WTC11 (cell line): ENCODE measurements around the gene ZP2. TPM values are rescaled to one million over a fixed set of nuclear protein-coding genes. Genes with fewer than 3 reads are reported as not detected.

Source experiments
- ATAC-seq: fragments of 200-7000 bp; cut with Tn5 transposase; 2 replicates; pipeline ENCODE4 v1.10.0; 2021; ENCODE audit warnings: mild to moderate bottlenecking, moderate library complexity
- CTCF ChIA-PET: fragments of 300-600 bp; sonication (Branson Sonifier 250); formaldehyde crosslinking; loops from one replicate; lab custom pipeline; 2021; ENCODE audit warnings: antibody characterized with exemption; lab: Charles Lee
- POLR2A ChIA-PET: fragments of 350-600 bp; sonication (Branson Sonifier 250); formaldehyde crosslinking; loops from one replicate; lab custom pipeline; 2021; ENCODE audit warnings: antibody characterized with exemption; lab: Charles Lee
- DNase-seq: peaks from one replicate; pipeline ENCODE4 v3.0.0; 2021; ENCODE audit warnings: low spot score
- H3K27ac Mint-ChIP-seq: 2 replicates; pipeline ENCODE4 v1.8.0; 2021; ENCODE audit warnings: mixed read lengths
- H3K27me3 Mint-ChIP-seq: 2 replicates; pipeline ENCODE4 v1.8.0; 2021; ENCODE audit warnings: low read depth, mild to moderate bottlenecking, moderate library complexity, mixed read lengths
- H3K36me3 Mint-ChIP-seq: 2 replicates; pipeline ENCODE4 v1.8.0; 2021; ENCODE audit warnings: mixed read lengths
- H3K4me1 Mint-ChIP-seq: 2 replicates; pipeline ENCODE4 v1.8.0; 2022; ENCODE audit warnings: mixed read lengths
- H3K4me3 Mint-ChIP-seq: 2 replicates; pipeline ENCODE4 v1.8.0; 2021; ENCODE audit warnings: mild to moderate bottlenecking, moderate library complexity, mixed read lengths
- H3K9me3 Mint-ChIP-seq: 2 replicates; pipeline ENCODE4 v1.8.0; 2021; ENCODE audit warnings: mixed read lengths
- AFF4 ChIP-seq: sonication (generic); formaldehyde crosslinking; IDR thresholded peaks from 2 replicates; pipeline ENCODE4 v1.8.1; 2023; ENCODE audit warnings: mild to moderate bottlenecking, missing genetic modification reagents, borderline replicate concordance
- ATF1 ChIP-seq: sonication (generic); formaldehyde crosslinking; IDR thresholded peaks from 2 replicates; pipeline ENCODE4 v1.8.1; 2023; ENCODE audit warnings: mild to moderate bottlenecking, moderate library complexity, missing genetic modification reagents
- E2F4 ChIP-seq: sonication (generic); formaldehyde crosslinking; IDR thresholded peaks from 2 replicates; pipeline ENCODE4 v1.8.1; 2022; ENCODE audit warnings: low read depth, mild to moderate bottlenecking, moderate library complexity, missing genetic modification reagents, borderline replicate concordance
- ELF4 ChIP-seq: sonication (generic); formaldehyde crosslinking; IDR thresholded peaks from 2 replicates; pipeline ENCODE4 v1.8.1; 2022; ENCODE audit warnings: low read depth, mild to moderate bottlenecking, moderate library complexity, missing genetic modification reagents
- GABPB1 ChIP-seq: sonication (generic); formaldehyde crosslinking; IDR thresholded peaks from 2 replicates; pipeline ENCODE4 v1.8.1; 2023; ENCODE audit warnings: mild to moderate bottlenecking, missing genetic modification reagents
- GRHL2 ChIP-seq: fragments of 250-450 bp; sonication (Bioruptor Pico); IDR thresholded peaks from 2 replicates; pipeline ENCODE4 v1.8.0; 2022; ENCODE audit warnings: mild to moderate bottlenecking, moderate library complexity; ENCODE audit not compliant: insufficient replicate concordance, severe bottlenecking
- GTF2I ChIP-seq: fragments of 250-450 bp; sonication (Bioruptor Pico); conservative IDR thresholded peaks from 2 replicates; pipeline ENCODE4 v1.4.0; 2021; ENCODE audit warnings: mild to moderate bottlenecking
- HMGA2 ChIP-seq: fragments of 250-450 bp; sonication (Bioruptor Pico); IDR thresholded peaks from 2 replicates; pipeline ENCODE4 v1.4.0; 2021; ENCODE audit warnings: mild to moderate bottlenecking, moderate library complexity
- IRF1 ChIP-seq: sonication (generic); formaldehyde crosslinking; IDR thresholded peaks from 2 replicates; pipeline ENCODE4 v1.8.0; 2023; ENCODE audit warnings: missing genetic modification reagents
- JAZF1 ChIP-seq: fragments of 250-450 bp; sonication (Bioruptor Pico); IDR thresholded peaks from 2 replicates; pipeline ENCODE4 v1.9.0; 2021; ENCODE audit warnings: moderate library complexity, mild to moderate bottlenecking, inconsistent platforms
- NFE2L1 ChIP-seq: sonication (generic); formaldehyde crosslinking; IDR thresholded peaks from 2 replicates; pipeline ENCODE4 v1.8.1; 2023; ENCODE audit warnings: missing genetic modification reagents
- TEAD1 ChIP-seq: sonication (generic); formaldehyde crosslinking; IDR thresholded peaks from 2 replicates; pipeline ENCODE4 v1.8.0; 2022; ENCODE audit warnings: mild to moderate bottlenecking, missing genetic modification reagents
- ZBTB43 ChIP-seq: sonication (generic); formaldehyde crosslinking; IDR thresholded peaks from 2 replicates; pipeline ENCODE4 v1.8.1; 2023; ENCODE audit warnings: mild to moderate bottlenecking, missing genetic modification reagents
- ZNF232 ChIP-seq: sonication (generic); formaldehyde crosslinking; IDR thresholded peaks from 2 replicates; pipeline ENCODE4 v1.8.0; 2022; ENCODE audit warnings: mild to moderate bottlenecking, missing genetic modification reagents
- ZNF512 ChIP-seq: sonication (generic); formaldehyde crosslinking; IDR thresholded peaks from 2 replicates; pipeline ENCODE4 v1.8.1; 2022; ENCODE audit warnings: missing genetic modification reagents, borderline replicate concordance
- total RNA-seq: library from RNA; stranded (reverse); gene quantifications from 3 replicates; pipeline ENCODE4 v1.2.3, GENCODE V29; 2021
- TF ChIP-seq, protein P1 (sequence below): sonication (generic); formaldehyde crosslinking; IDR thresholded peaks from 2 replicates; pipeline ENCODE4 v1.8.1; 2023; ENCODE audit warnings: mild to moderate bottlenecking, missing genetic modification reagents, moderate library complexity
- TF ChIP-seq, protein P2 (sequence below): sonication (generic); formaldehyde crosslinking; IDR thresholded peaks from 2 replicates; pipeline ENCODE4 v1.8.0; 2022; ENCODE audit warnings: mild to moderate bottlenecking, missing genetic modification reagents
- TF ChIP-seq, protein P3 (sequence below): sonication (generic); formaldehyde crosslinking; IDR thresholded peaks from 2 replicates; pipeline ENCODE4 v1.8.1; 2023; ENCODE audit warnings: mild to moderate bottlenecking, missing genetic modification reagents

The ZP2 gene
- total RNA-seq, 1 experiment from 2014 or later, result 0.07 TPM

DNA sequence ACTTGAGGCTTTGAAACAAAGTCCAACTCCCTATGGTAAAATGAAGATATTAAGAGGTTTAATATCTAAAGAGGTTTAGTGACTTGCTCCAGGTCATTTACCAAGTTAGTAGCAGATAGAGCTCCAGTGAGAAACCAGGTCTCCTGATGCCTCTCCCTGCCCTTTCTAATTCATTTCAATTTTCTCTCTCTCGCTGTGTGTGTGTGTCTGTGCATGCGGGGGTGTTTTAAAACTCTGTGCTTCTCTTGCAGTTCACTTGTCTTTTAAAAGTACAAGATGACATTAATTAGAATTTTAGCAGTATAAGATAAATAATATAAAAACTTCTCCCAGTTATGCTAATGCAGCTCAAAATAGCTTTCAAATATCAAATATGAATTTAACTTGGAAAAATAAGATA, 8.2 kb upstream of the ZP2 start:
- ATAC-seq, result no peak
- no peak for DNase-seq
- peaks cover 42% of the 10 kb centered on the region for H3K4me1 Mint-ChIP-seq
- peaks cover 4% of the 10 kb centered on the region for H3K36me3 Mint-ChIP-seq
- CTCF ChIA-PET, result no interaction called here
- TF ChIP-seq ATF1 (CRISPR knock-in tag) (no peak), E2F4 (CRISPR knock-in tag) (no peak), GTF2I (CRISPR knock-in tag) (no peak), NFE2L1 (CRISPR knock-in tag) (no peak), ZBTB43 (CRISPR knock-in tag) (no peak), TEAD1 (no peak)
- TF ChIP-seq, protein P1, sequence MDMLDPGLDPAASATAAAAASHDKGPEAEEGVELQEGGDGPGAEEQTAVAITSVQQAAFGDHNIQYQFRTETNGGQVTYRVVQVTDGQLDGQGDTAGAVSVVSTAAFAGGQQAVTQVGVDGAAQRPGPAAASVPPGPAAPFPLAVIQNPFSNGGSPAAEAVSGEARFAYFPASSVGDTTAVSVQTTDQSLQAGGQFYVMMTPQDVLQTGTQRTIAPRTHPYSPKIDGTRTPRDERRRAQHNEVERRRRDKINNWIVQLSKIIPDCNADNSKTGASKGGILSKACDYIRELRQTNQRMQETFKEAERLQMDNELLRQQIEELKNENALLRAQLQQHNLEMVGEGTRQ (CRISPR knock-in tag), result no peak
- H3K4me3 Mint-ChIP-seq, result no peak overlapping the region
- POLR2A ChIA-PET, result no interaction called here
- H3K9me3 Mint-ChIP-seq, result peaks cover 8% of the 10 kb centered on the region
- no peak overlapping the region for H3K27ac Mint-ChIP-seq
- H3K27me3 Mint-ChIP-seq, result peaks cover 16% of the 10 kb centered on the region

DNA sequence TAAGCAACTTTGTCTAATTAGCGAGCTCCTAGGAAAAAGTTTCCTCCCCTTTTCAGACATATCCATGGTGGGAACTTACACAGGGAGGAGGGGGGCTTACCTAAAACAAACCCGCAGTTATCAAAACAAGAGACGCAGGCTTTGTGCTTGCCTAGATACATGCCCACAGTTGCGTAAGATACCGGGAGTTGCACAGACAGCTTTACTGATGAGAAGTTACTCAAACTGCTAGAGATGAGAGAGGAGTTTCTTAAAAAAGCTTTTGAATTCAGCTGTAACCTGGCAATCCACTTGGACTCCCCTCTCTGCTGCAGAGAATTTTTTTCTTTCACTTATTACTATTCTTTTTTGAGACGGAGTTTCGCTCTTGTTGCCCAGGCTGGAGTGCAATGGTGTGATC, 6.8 kb upstream of the ZP2 start:
- no peak for ATAC-seq
- Mint-ChIP-seq H3K9me3 (peaks cover 8% of the 10 kb centered on the region), H3K4me1 (peaks cover 38% of the 10 kb centered on the region), H3K27me3 (peaks cover 14% of the 10 kb centered on the region), H3K4me3 (no peak overlapping the region), H3K36me3 (peaks cover 4% of the 10 kb centered on the region), H3K27ac (no peak overlapping the region)
- TF ChIP-seq, protein P1 (CRISPR knock-in tag), result no peak
- 0 out of 2 replicates have a peak, but pooled peaks have one; percentile 40 for TF ChIP-seq GABPB1 (CRISPR knock-in tag)
- CTCF ChIA-PET, result no interaction called here
- POLR2A ChIA-PET, result no interaction called here
- DNase-seq, result no peak

GRCh38 chr16:21217121-21217520, 5.7 kb upstream of the ZP2 start:
- Mint-ChIP-seq H3K36me3 (peaks cover 4% of the 10 kb centered on the region), H3K9me3 (peaks cover 8% of the 10 kb centered on the region), H3K4me3 (no peak overlapping the region), H3K27me3 (peaks cover 14% of the 10 kb centered on the region), H3K27ac (no peak overlapping the region), H3K4me1 (peaks cover 29% of the 10 kb centered on the region)
- ChIA-PET CTCF (no interaction called here), POLR2A (no interaction called here)
- no peak for TF ChIP-seq ZNF512
- no peak for TF ChIP-seq GRHL2 (CRISPR knock-in tag)
- no peak for TF ChIP-seq JAZF1
- no peak for TF ChIP-seq HMGA2 (CRISPR knock-in tag)
- TF ChIP-seq AFF4 (CRISPR knock-in tag), result no peak
- no peak for TF ChIP-seq IRF1
- no peak for TF ChIP-seq ELF4 (CRISPR knock-in tag)
- TF ChIP-seq, protein P2, sequence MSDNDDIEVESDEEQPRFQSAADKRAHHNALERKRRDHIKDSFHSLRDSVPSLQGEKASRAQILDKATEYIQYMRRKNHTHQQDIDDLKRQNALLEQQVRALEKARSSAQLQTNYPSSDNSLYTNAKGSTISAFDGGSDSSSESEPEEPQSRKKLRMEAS (CRISPR knock-in tag), result no peak
- TF ChIP-seq, protein P1 (CRISPR knock-in tag), result no peak
- TF ChIP-seq, protein P3, sequence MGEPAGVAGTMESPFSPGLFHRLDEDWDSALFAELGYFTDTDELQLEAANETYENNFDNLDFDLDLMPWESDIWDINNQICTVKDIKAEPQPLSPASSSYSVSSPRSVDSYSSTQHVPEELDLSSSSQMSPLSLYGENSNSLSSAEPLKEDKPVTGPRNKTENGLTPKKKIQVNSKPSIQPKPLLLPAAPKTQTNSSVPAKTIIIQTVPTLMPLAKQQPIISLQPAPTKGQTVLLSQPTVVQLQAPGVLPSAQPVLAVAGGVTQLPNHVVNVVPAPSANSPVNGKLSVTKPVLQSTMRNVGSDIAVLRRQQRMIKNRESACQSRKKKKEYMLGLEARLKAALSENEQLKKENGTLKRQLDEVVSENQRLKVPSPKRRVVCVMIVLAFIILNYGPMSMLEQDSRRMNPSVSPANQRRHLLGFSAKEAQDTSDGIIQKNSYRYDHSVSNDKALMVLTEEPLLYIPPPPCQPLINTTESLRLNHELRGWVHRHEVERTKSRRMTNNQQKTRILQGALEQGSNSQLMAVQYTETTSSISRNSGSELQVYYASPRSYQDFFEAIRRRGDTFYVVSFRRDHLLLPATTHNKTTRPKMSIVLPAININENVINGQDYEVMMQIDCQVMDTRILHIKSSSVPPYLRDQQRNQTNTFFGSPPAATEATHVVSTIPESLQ, result no peak
- no peak for TF ChIP-seq ZNF232 (CRISPR knock-in tag)
- no peak for ATAC-seq
- no peak for DNase-seq
